Uterus (tissue), 2 donors: ENCODE data around the gene SLC4A4.

Experiments used
- CTCF ChIP-seq, 4 experiments: fragments of 200-600 bp in 2 of 4; fragments of 450-650 bp in 2 of 4; sonication (generic) in 2 of 4; IDR thresholded peaks; one replicate each; pipeline ENCODE4 v1.5.1; 2016 to 2019; ENCODE audit warnings: antibody characterized with exemption in 4 of 4, mild to moderate bottlenecking in 2 of 4, moderate library complexity in 1 of 4
- POLR2A ChIP-seq, 2 donors: fragments of 450-650 bp; IDR thresholded peaks; one replicate each; pipeline ENCODE4 v1.6.1; 2016; ENCODE audit warnings: antibody characterized with exemption in 2 of 2, mild to moderate bottlenecking in 1 of 2, moderate library complexity in 1 of 2

- TF ChIP-seq CTCF (IDR thresholded peaks at IDR 0.05) = no peak
- TF ChIP-seq POLR2A (IDR thresholded peaks at IDR 0.05) = no peak
Observed at GRCh38 chr4:71586087-71586763, 247.4 kb downstream of the SLC4A4 start.
